Hepatocyte (in vitro differentiated cells): ENCODE data around the gene EPHA10. TPM values are rescaled to one million over a fixed set of nuclear protein-coding genes. Genes with fewer than 3 reads are reported as not detected.

ENCODE experiments used
- DNase-seq: peaks from one replicate; pipeline ENCODE4 v3.0.0-alpha.2; 2016; ENCODE audit warnings: low spot score
- H2AFZ ChIP-seq: fragments of 200-600 bp; sonication (generic); 2 replicates; pipeline ENCODE4 v1.6.0; 2016; ENCODE audit warnings: antibody characterized with exemption, mild to moderate bottlenecking
- H3K27ac ChIP-seq: fragments of 200-600 bp; sonication (generic); 2 replicates; pipeline ENCODE4 v1.5.1; 2016; ENCODE audit warnings: mild to moderate bottlenecking
- H3K27me3 ChIP-seq: fragments of 200-600 bp; sonication (generic); 2 replicates; pipeline ENCODE4 v1.6.1; 2016
- H3K36me3 ChIP-seq: fragments of 200-600 bp; sonication (generic); replicated peaks from 2 replicates; pipeline ENCODE4 v1.5.1; 2016; ENCODE audit warnings: low read depth; ENCODE audit not compliant: insufficient read depth
- H3K4me1 ChIP-seq: fragments of 200-600 bp; sonication (generic); 2 replicates; pipeline ENCODE4 v1.5.1; 2016; ENCODE audit warnings: mild to moderate bottlenecking, moderate library complexity; ENCODE audit not compliant: insufficient read depth
- H3K4me2 ChIP-seq: fragments of 200-600 bp; sonication (generic); 2 replicates; pipeline ENCODE4 v1.6.0; 2016
- H3K4me3 ChIP-seq: fragments of 200-600 bp; sonication (generic); 2 replicates; pipeline ENCODE4 v1.5.1; 2016; ENCODE audit warnings: mild to moderate bottlenecking
- H3K79me2 ChIP-seq: fragments of 200-600 bp; sonication (generic); 2 replicates; pipeline ENCODE4 v1.6.0; 2017; ENCODE audit warnings: mild to moderate bottlenecking
- H3K9me2 ChIP-seq: fragments of 200-600 bp; sonication (generic); replicated peaks from 2 replicates; pipeline ENCODE4 v1.6.0; 2017; ENCODE audit warnings: mild to moderate bottlenecking; ENCODE audit not compliant: insufficient read depth
- H3K9me3 ChIP-seq: fragments of 200-600 bp; sonication (generic); 2 replicates; pipeline ENCODE4 v1.5.1; 2016; ENCODE audit warnings: low read depth, mild to moderate bottlenecking
- H4K20me1 ChIP-seq: fragments of 200-600 bp; sonication (generic); 2 replicates; pipeline ENCODE4 v1.6.0; 2016; ENCODE audit warnings: mild to moderate bottlenecking; ENCODE audit not compliant: insufficient read depth, poor library complexity, severe bottlenecking
- EZH2 ChIP-seq: fragments of 200-600 bp; sonication (generic); IDR thresholded peaks from 2 replicates; pipeline ENCODE4 v1.6.1; 2016; ENCODE audit warnings: antibody characterized with exemption, mild to moderate bottlenecking, borderline replicate concordance
- EZH2phosphoT487 ChIP-seq: fragments of 200-600 bp; sonication (generic); IDR thresholded peaks from one replicate; pipeline ENCODE4 v1.6.1; 2018; ENCODE audit warnings: antibody characterized with exemption, mild to moderate bottlenecking, low read depth, moderate library complexity; ENCODE audit not compliant: unreplicated experiment, severe bottlenecking
- WGBS: methylation state at CpG from one replicate; pipeline ENCODE4 v1.1.6; 2016; ENCODE audit warnings: low lambda C conversion rate; ENCODE audit errors: missing lambda C conversion rate; 5-methylcytosine and 5-hydroxymethylcytosine counted together
- polyA plus RNA-seq: library from polyadenylated mRNA; unstranded; fragments of >200 nt; fragmentation: Nextera tagmentation; extraction: Ambion mirVana; gene quantifications from 2 replicates; pipeline ENCODE4 v1.2.1, GENCODE V29; 2016
- total RNA-seq: library from RNA; depleted of rRNA; stranded (reverse); fragments of >200 nt; gene quantifications from 2 replicates; pipeline ENCODE4 v1.2.3, GENCODE V29; 2014
- TF ChIP-seq, protein P1 (sequence below): fragments of 200-600 bp; sonication (generic); IDR thresholded peaks from 2 replicates; pipeline ENCODE4 v1.5.1; 2016; ENCODE audit warnings: antibody characterized with exemption, mild to moderate bottlenecking; ENCODE audit not compliant: poor library complexity

The EPHA10 gene
- total and polyA plus RNA-seq, 2 experiments from 2014 or later = 1.3 to 1.5 TPM

DNA sequence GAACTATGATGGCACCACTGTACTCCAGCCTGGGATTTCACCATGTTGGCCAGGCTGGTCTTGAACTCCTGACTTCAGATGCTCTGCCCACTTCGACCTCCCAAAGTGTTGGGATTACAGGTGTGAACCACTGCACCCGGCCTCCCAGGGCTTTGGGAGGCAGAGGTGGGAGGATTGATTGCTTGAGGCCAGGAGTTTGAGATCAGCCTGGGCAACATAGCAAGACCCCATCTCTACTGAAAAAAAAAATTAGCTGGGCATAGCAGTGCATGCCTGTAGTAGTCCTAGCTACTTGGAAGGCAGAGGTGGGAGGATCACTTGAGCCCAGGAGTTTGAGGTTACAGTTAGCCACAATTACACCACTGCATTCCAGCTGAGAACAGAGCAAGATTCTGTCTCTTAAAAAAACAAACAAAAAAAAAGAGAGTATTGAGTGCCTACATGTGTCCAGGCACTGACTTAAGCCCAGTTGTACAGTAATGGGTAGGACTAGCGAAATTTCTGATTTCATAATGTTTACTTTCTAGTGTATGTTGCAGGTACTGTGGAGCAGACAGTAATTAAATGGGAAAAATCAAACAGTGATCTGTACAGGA lies 32.9 kb upstream of the EPHA10 start:
- H3K36me3 ChIP-seq = no peaks in the 10 kb centered on the region
- H3K27me3 ChIP-seq = peaks cover 14% of the 10 kb centered on the region
- no peak overlapping the region for H3K4me3 ChIP-seq
- H3K4me1 ChIP-seq = peaks cover 4% of the 10 kb centered on the region
- no peaks in the 10 kb centered on the region for H4K20me1 ChIP-seq
- TF ChIP-seq EZH2phosphoT487 (no peak), EZH2 (no peak)
- TF ChIP-seq, protein P1, sequence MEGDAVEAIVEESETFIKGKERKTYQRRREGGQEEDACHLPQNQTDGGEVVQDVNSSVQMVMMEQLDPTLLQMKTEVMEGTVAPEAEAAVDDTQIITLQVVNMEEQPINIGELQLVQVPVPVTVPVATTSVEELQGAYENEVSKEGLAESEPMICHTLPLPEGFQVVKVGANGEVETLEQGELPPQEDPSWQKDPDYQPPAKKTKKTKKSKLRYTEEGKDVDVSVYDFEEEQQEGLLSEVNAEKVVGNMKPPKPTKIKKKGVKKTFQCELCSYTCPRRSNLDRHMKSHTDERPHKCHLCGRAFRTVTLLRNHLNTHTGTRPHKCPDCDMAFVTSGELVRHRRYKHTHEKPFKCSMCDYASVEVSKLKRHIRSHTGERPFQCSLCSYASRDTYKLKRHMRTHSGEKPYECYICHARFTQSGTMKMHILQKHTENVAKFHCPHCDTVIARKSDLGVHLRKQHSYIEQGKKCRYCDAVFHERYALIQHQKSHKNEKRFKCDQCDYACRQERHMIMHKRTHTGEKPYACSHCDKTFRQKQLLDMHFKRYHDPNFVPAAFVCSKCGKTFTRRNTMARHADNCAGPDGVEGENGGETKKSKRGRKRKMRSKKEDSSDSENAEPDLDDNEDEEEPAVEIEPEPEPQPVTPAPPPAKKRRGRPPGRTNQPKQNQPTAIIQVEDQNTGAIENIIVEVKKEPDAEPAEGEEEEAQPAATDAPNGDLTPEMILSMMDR = no peak
- WGBS = 86% methylated on average over 3 of the region's 3 CpGs
- H3K79me2 ChIP-seq = no peaks in the 10 kb centered on the region
- no peak overlapping the region for H2AFZ ChIP-seq
- H3K4me2 ChIP-seq = no peak overlapping the region
- no peaks in the 10 kb centered on the region for H3K9me3 ChIP-seq
- DNase-seq = no peak
- no peak overlapping the region for H3K27ac ChIP-seq
- H3K9me2 ChIP-seq = no peaks in the 10 kb centered on the region

DNA sequence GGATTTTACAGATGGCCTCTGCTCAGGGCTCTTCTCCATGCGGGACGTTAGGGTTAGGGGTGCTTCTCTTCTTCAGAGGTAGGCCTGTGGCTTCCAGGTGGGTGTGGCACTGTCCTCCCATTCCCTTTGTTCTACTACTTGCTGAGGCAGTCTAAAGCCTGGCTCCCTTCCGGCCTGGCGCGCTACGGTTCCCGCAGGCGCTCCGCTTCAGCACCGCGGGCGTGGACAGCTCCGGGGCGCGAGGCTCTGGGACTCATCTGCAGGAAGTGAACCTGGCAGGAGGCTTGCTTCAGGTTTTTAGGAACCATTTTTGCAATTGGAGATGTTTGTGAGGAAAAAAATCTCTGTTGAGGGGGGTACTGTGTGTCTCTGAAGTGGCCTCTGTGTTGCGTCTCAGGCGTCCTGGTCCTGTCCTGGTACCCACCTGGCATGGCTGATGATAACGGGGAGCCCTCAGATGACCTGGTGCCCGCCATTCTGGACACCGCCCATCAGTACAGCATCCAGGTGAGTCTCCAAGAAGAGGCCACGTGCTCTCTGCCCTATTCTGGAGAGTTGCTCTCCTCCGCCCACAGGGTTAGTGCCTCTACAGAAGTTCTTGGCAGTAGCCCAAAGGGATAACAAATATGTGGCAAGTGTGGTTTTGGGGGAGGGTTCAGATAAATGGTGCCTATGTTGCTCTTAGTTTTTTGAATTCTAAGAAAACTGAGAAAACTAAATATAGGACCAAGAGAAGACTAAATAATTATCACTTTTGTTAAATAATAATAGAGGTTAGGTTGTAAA lies 30.6 kb upstream of the EPHA10 start:
- Histone ChIP-seq H3K27me3 (peaks cover 36% of the 10 kb centered on the region), H4K20me1 (no peaks in the 10 kb centered on the region), H3K4me3 (no peak overlapping the region), H3K27ac (no peak overlapping the region), H3K9me3 (no peaks in the 10 kb centered on the region), H3K79me2 (no peaks in the 10 kb centered on the region), H3K4me1 (peaks cover 4% of the 10 kb centered on the region), H3K9me2 (no peaks in the 10 kb centered on the region), H2AFZ (no peak overlapping the region), H3K36me3 (no peaks in the 10 kb centered on the region), H3K4me2 (peak overlapping the region; percentile 99)
- WGBS = 22% methylated on average over 20 of the region's 22 CpGs
- DNase-seq = peak; percentile 77
- TF ChIP-seq, protein P1 = no peak
- TF ChIP-seq EZH2phosphoT487 (no peak), EZH2 (no peak)

DNA sequence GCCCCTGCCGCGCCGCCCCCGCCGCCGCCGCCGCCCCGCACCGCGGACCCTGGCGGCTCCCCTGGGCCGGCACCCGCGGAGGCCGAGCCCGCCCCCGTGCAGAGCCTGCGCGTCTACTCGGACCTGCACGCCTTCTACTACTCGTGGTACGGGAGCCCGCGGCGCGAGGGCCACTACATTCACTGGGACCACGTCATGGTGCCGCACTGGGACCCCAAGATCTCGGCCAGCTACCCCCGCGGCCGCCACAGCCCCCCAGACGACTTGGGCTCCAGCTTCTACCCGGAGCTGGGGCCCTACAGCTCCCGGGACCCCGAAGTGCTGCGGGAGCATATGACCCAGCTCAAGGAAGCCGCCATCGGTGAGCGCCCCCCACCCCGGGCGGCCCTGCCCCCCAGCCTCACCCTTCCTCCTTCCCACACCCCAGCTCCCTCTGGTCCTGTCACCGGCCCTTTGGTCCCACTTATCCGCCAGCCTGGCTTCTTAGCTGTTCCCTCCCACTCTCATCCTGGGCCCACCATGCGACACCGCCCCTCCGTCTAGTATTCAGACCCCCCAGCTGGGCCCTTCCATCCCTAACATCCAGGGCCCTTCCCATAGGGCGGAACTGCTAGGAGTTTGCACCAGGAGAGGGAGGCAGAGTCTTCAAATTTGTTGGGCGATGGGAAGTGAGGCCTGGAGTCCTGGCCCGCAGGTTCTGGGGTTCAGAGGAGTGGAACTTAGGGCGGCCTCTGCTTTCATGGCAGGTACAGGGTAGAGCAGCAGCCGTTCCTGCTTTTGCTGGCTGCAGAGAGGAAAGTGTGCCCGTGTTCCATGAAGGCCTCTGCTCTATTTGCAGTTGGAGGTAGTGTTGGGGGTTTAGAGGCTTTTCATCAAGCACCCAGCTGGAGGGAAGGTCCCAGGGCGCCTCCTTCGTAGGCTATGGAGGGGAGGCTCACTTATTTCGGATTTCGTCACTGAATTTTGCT lies 29.7 kb upstream of the EPHA10 start:
- Histone ChIP-seq H3K36me3 (no peaks in the 10 kb centered on the region), H2AFZ (no peak overlapping the region), H3K27me3 (peaks cover 45% of the 10 kb centered on the region), H3K79me2 (no peaks in the 10 kb centered on the region), H3K9me2 (no peaks in the 10 kb centered on the region), H3K27ac (no peak overlapping the region), H3K9me3 (no peaks in the 10 kb centered on the region), H3K4me1 (peaks cover 4% of the 10 kb centered on the region), H3K4me2 (peak overlapping the region; percentile 99), H3K4me3 (no peak overlapping the region), H4K20me1 (no peaks in the 10 kb centered on the region)
- TF ChIP-seq EZH2 (no peak), EZH2phosphoT487 (no peak)
- TF ChIP-seq, protein P1 = no peak
- WGBS = 23% methylated on average over 37 of the region's 59 CpGs
- no peak for DNase-seq
